HFF-Myc (cell line): ENCODE measurements around the gene RRP8.

Source experiments
- DNase-seq: peaks from one replicate; pipeline ENCODE4 v3.0.0-alpha.2; 2011; ENCODE audit warnings: low read depth; ENCODE audit errors: extremely low read depth
- H3K4me3 ChIP-seq: replicated peaks from 2 replicates; pipeline ENCODE4 v1.5.1; 2011; ENCODE audit warnings: low read depth, mild to moderate bottlenecking, control low read depth, low read length
- CTCF ChIP-seq: IDR thresholded peaks from 2 replicates; pipeline ENCODE4 v1.5.1; 2012; ENCODE audit warnings: mild to moderate bottlenecking, low read depth, low read length, control low read depth; ENCODE audit errors: missing control alignments

Gene RRP8

DNA sequence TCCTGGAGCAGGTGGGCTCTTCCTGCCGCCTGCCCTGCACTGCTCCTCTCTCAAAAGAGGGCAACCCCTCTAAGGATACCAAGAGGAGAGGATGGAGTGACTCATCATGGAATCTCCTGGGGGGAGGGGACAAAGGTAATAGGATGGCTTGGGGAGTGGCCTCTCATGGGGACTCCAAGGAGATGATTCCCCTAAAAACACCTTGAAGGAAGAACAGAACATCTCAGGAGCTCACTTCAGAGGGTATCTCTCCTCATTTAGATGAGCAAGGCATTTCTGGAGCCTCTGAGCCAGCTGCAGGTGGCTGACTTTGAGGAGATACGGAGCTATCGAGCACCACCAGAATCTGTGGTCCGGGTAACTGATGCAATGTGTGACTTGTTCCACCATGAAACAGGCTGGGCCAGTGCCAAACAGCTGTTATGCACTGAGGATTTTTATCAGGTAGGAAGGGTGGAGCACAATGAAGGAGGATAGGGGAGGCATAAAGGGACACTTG lies 40.2 kb downstream of the RRP8 start:
- no peak for TF ChIP-seq CTCF
- no peak for DNase-seq
- H3K4me3 ChIP-seq: no peak overlapping the region

DNA sequence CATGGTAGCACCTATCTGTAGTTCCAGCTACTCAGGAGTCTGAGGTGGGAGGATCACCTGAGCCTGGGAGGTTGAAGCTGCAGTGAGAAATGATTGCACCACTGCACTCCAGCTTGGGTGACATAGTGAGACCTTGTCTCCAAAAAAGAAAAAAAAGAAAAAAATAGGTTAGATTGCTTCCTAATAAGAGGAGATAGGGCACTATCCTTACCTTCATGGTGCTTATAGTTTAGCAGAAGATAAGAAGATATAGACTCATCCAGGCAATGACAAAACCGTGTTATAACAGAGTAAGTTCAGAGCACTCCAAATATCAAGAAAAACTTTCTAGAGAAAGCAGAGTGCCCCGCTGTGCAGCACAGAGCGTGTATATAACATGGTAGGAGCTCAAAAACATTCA lies 42.1 kb downstream of the RRP8 start:
- DNase-seq: no peak
- no peak for TF ChIP-seq CTCF
- H3K4me3 ChIP-seq: no peak overlapping the region

- TF ChIP-seq CTCF: no peak
- no peak overlapping the region for H3K4me3 ChIP-seq
- DNase-seq: no peak
Observed at GRCh38 chr11:6559369-6559768, 44.0 kb downstream of the RRP8 start.

GRCh38 chr11:6557761-6558674 lies 45.4 kb downstream of the RRP8 start:
- H3K4me3 ChIP-seq: no peak overlapping the region
- no peak for DNase-seq
- TF ChIP-seq CTCF: no peak

DNA sequence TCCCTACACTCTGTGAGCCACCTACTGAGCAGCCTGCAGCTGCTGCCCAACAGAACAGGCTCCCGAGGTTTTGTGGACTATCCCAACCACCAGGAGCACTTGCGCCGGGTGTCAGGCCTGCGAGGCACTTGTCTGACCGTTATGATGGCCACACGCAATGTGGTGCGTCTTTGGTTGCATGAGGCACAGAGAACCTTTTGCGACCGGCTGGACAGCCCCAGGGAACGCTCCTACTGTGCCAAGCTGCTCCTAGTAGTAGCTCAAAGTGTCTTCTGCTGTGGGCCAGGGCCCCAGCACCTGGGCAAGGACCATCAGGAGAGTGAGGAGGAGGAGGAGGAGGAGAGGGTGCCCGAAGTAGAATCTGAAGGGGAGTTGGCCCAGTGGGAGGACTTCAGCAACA lies 46.4 kb downstream of the RRP8 start:
- DNase-seq: no peak
- no peak overlapping the region for H3K4me3 ChIP-seq
- no peak for TF ChIP-seq CTCF

- TF ChIP-seq CTCF: no peak
- H3K4me3 ChIP-seq: no peak overlapping the region
Observed at GRCh38 chr11:6556139-6556949, 47.1 kb downstream of the RRP8 start.

More at GRCh38 chr11:6556139-6556949, 47.1 kb downstream of the RRP8 start:
- DNase-seq: no peak
